GM21528 (cell line): ENCODE measurements around the gene ZNF519.
"Not testable (repeated sequence)": the region's sequence is repeated elsewhere in the genome, so short reads cannot be mapped to it uniquely, and the experiment has no call there.

Experiments used
- ATAC-seq: cut with Tn5 transposase; IDR thresholded peaks from one replicate; pipeline ENCODE4 v1.9.1; 2021; ENCODE audit warnings: mild to moderate bottlenecking, moderate library complexity; ENCODE audit not compliant: unreplicated experiment, low FRiP score

The ZNF519 gene

DNA sequence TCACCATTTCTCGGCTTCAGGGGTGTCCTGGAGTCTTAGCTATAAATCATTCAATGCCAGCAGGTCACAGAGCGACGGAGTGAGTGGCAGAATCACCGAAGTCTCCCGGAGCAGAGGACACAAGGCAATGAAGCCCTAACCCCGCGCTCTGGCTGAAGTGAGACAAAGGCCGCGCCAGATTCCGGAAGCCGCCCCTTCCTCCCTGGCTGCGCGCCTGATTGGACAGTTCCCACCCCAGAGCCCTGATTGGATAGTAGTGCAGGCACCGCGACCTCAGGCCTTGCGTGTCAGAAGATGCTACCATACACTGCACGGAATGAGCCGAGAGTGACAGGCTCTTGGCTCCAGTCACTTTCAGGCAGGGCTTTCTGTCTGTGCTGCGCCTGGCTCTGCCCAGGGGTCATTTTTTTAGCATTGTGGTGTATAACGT is at the start of gene ZNF519:
Gene ZNF519, minus strand, starts transcription at position 165 of the 430 bp plus-strand sequence. Its CDS starts 158 bp downstream, at position 7.
- ATAC-seq: peak; percentile 100

DNA sequence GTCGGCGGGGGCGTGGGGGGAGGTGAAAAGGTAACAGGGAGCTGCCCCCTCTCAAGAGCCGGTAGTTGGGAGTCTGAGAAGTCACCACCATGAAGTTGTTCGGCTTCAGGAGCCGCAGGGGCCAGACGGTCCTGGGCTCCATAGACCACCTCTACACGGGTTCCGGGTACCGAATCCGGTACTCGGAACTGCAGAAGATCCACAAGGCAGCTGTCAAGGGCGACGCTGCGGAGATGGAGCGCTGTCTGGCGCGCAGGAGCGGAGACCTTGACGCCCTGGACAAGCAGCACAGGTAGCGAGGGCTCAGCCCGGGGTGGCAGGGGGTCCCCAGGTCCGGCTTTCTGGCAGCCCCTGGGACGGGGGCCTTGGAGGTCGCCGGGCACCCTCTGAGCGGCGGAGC is 47.1 kb upstream of the ZNF519 start:
- ATAC-seq: no peak

DNA sequence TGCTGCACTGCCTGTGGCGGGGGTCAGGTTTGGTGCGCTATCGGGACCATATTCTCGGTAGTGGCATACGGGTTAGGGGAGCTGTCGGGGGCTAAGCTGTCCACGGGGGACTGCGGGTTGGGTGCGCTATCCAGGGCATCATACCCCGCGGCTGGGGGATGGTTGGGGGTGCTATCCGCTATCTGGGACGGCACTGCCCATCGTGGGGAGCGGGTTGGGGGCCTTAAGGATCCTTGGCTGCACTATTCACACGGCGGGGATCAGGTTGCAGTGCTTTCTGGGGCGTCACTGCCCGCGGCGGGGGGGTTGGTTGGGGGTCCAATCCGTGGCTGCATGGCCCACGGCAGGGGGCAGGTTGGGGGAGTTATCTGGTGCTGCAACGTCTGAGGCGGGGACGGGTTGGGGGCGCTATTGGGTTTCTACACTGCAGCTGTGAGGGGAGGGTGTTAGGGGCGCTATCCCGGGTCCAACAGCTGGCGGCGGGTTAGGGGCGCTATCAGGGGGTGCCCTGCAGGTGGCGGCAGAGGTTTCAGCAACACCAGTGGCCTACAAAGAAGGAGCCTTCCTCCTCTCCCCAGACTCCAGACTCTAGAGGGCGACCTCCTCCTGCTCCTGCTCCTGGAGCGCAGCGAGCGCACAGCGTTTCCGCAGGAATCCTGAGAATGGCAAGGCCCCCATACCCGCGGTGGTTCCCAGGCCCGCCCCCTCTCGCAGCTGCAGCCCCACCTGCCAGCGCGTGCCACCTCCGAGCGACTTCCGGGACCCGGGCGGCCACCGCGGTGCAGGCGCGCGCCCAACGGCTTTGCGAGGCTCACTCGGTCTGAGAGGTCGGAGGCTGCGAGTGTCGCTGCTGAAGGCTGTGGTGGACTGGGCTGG is 46.3 kb upstream of the ZNF519 start:
- peak; percentile 90 for ATAC-seq

DNA sequence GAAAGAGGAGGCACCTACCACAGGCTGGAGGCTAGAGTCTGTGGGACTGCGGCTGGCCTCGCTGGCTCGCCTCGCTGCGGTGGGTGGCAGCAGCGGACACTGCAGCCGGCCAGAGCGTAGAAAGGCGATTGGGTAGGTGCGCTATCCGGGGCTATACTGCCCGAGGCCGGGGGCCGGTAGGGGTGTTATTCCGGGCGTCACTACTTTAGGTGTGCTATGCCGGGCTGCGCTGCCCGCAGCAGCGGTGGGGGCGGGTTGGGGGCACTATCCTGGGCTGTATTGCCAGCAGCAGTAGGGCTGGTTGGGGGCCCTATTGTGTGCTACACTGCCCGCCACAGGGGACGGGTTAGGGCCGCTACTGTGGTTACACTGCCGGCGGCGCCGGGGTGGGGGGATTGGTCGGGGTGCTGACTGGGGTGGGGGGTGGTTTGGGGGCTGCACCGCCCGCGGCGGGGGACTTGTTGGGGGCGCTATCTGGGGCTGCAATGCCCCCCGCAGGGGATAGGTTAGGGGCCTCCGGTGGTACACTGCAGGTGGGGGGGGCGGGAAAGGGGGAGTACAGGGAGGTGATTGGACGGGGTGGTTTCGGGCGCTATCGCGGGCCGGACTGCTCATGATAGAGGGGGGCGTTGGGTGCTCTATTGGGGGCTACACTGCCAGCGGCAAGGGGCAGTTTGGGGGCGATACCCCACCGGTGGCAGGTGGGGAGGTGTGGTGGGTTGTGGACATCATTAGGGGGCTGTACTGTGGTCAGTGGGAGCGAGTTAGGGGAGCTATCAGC is 45.5 kb upstream of the ZNF519 start:
- not testable (repeated sequence) for ATAC-seq

DNA sequence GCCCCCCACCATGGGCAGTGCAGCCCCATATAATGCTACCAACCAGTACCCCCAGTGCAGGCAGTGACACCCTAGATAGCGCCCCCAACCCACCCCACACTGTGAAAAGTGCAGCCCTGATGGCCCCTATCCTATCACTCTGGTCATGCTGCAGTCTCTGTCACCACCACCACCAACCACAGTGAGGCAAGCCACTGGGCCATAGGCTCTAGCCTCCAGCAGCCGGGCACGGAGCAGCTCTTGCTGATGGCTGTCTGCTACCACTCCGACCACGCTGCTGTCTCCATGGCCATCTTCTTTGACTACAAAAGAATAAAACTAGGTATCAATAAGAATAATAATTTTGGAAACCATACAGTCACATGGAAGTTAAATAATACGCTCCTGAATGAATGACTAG is 43.2 kb upstream of the ZNF519 start:
- ATAC-seq: not testable (repeated sequence)

DNA sequence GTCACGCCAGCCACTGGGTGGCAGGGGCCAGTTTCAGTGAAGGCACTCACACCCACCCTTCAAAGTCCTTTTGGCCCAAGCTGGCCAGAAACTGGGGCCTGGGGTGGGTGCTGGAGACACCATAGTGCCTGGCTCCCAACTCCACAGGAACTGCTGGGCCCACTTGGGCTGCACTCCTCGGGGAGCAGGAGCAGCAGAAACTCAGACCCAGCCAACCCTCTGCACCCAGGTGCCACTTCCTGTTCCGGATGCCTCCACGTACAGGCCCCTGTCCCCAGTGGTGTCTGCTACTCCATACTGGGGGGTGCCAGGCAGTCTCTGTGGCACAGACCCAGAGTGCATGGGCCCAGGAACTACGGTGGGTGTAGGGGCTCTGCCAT is 42.5 kb upstream of the ZNF519 start:
- no peak for ATAC-seq

DNA sequence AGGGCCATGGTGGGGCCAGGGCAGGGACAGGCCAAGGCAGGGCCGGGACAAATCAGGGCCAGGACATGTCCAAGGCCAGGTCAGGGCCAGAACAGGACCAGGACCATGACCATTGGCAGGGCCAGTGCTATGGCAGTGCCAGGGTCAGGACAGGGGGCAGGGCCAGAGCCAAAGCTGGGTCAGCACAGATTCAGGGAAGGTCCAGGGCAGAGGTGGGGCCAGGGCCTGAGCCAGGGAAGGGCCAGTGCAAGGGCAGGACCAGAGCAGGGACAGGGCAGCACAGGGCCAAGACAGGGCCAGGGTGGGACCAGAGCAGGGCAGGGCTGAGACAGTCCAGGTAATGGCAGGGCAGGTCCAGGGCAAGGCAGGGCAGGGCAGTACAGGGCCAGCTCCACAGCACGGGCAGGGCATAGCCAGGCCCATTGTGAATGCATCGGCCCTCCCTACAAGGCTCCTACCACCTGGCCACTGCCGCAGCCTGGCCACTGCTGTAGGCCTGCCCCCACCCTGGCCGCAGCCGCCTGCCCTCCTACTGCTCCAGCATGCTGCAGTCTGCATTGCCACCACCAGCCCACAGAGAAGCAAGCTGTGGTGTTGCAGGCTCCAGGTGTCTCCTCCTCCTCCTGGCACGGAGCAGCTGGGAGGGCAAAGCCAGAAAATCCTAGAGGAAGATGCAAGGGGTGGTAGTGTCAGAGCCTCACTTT is 41.9 kb upstream of the ZNF519 start:
- ATAC-seq: not testable (repeated sequence)

DNA sequence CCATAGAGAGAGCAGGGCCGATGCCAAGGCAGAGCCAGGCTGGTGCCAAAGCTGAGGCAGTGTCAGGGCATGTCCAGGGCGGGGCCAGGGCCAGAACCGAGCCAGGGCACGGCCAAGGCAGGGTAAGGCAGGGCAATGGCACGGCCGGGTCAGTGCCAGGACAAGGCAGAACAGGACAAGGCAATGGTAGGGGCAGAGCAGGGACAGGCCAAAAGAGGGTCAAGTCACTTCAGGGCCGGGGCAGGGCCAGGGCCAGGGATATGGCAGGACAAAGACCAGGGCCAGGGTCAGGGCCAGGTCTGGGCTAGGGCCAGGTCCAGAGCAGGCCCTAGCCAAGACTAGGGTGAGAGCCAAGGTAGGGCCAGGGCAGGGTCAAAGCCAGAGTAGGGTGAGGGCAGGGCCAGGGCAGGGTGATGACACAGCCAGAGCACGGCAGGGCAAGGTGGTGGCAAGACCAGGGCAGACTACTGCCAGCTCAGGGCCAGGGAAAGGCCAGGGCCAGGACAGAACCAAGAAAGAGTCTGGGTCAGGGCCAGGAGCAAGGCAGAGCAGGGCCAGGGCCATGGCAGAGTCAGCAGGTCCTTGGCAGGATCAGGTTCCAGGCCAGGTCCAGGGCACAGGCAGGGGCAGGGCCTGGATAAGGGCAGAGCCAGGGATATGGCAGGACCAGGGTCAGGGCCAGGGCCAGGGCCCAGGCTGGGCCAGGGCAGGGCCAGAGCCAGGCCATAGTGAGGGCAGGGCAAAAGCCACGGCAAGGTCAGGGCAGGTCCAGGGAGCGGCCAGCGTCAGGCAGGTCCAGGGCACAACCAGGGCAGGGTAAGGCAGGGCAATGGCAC is 41.1 kb upstream of the ZNF519 start:
- ATAC-seq: not testable (repeated sequence)

DNA sequence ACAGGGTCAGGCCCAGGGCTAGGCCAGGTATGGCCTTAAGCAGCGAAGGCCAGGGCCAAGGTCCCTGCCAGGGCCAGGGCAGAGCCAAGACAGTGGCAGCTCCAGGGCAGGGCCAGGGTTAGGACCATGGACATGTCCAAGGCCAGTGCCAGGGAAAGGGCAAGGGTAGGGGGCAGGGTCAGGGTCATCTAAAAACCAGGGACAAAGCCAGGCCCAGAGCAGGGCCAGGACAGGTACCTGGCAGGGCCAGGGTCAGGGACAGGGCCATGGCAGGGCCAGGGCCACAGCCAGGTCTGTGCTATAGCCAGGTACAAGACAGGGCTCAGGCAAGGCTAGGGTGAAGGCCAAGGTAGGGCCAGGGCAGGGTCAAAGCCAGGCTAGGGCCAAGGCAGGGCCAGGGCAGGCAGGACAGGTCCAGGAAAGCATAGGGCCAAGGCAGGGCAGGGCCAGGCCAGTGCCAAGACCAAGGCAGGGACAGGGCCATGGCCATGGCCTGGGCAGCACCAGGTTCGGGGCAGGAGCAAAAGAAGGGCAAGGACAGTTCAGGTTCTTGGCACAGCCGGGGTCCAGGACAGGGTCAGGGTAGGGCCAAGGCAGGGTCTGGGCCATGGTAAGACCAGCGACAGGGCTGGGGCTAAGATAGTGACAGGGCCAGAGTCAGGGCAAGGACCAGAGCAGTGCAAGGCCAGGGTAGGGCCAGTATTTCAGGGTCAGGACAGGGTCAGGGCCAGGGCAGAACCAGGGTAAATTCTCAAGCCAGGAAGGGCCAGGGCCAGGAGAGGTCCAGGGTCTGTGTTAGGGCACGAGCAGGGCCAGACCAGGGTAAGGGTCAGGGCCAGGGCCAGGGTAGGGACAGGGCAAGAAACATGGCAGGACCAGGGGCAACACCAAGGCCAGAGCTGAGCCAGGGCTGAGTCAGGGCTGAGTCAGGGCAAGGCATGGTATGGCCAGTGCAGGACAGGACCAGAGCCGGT is 40.2 kb upstream of the ZNF519 start:
- not testable (repeated sequence) for ATAC-seq

DNA sequence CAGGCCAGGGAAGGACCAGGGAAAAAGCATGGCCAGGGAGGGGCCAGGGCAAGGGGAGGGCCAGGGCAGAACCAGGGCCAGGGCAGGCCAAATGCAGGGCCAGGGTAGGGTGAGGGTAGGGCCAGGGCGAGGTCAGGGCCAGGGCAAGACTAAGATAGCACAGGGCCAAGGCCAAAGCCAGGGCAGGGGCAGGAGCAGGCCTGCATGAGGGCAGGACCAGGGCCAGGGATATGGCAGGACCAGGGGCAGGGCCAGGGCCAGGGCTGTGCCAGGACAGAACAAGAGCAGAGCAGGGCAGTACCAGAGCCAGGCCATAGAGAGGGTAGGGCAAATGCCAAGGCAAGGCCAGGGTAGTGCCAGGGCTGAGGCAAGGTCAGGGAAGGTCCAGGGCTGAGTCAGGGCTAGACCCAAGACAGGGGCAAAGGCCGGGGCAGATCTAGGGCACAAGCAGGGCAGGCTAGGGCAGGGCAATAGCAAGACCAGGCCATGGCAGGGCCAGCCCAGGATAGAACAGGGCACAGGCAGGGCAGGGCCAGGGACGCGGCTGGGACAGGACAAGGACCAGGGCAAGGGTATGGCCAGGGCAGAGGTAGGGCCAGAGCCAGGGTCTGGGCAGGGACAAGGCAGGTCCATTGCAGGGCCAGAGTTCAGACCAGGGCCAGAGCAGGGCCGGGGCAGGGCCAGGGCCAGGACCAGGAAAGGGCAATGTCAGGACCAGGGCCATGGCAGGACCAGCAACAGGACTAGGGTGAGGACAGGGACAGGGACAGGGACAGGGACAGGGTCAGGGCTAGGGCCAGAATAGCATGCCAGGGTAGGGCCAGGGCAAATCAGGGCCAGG is 39.3 kb upstream of the ZNF519 start:
- not testable (repeated sequence) for ATAC-seq

DNA sequence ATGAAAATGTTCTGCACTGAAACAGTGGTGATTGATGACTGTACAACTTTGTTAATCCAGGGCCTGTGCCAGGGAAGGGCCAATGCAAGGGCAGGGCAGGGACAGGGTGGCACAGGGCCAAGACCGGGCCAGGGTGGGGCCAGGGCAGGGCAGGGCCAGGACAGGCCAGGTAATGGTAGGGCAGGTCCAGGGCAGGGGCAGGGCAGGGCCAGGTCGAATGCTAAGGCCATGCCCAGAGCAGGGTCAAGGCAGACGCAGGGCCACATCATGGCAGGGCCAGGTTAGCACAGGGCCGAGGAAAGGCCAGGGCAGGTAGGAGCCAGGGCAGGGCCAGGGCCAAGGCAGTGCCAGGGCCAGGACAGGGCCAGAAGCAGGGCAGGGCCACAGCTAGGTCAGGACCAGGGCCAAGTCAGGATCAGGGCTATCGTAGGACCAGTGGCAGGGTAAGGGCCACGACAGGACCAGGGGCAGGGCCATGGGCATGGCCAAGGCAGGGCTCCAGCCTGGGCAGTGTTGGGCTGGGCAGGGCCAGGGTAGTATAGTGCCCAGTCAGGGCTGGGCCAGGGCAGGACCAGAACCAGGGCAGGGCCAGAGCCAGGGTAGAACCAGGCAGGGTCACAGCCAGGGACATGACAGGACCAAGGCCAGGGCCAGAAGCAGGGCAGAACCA is 38.3 kb upstream of the ZNF519 start:
- not testable (repeated sequence) for ATAC-seq

DNA sequence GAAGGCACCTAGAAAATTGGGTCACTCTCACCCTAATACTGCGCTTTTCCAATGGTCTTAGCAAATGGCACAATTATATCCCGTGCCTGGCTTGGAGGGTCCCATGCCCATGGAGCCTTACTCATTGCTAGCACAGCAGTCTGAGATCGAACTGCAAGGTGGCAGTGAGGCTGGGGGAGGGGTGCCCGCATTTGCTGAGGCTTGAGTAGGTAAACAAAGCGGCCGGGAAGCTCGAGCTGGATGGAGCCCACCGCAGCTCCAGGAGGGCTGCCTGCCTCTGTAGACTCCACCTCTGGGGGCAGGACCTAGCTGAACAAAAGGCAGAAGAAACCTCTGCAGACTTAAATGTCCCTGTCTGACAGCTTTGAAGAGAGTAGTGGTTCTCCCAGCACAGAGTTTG is 30.7 kb upstream of the ZNF519 start:
- ATAC-seq: not testable (repeated sequence)

DNA sequence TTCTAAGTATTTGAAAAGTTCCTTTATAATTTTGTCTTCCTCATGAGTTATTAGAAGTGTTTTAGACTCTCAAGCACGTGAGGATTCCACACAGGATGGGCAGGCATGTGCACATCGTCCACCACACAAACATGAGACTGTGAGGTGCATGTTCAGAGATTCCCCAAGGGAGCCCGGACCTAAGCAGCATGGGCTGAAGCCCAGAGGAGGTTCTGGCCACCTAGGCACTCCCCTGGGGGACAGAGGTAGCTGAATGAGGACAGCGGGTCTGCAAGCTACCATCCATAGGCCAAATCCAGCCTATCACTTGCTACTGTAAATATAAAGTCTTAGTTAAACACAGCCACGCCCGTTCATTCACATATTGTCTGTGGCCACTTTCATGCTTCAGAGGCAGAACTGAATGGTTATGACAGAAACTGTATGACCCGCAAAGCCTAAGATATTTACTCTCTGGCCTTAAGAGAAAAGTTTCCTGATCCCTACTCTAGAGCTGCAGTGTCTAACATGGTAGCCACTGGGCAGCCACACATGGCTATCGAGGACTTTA is 19.4 kb upstream of the ZNF519 start:
- not testable (repeated sequence) for ATAC-seq

DNA sequence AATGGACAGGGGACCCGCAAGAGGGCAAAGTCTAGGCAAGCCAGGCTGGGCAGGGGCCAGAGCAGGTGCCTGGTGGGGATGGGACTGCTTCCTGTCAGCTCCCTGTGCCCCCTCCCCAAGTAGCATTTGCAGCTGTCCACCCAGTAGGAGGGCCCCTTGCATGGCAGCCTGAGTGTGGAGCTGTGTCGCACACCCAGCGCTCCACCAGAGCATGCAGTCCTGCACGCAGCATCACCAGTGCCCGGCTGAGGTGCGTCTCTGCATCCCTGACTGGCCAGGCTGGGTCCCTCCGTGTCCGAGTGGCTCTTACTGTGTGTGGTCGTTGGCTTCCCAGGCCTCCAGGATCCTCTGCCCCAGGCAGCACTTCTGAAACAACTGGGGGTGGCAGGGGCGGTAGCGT is 18.5 kb upstream of the ZNF519 start:
- ATAC-seq: not testable (repeated sequence)

DNA sequence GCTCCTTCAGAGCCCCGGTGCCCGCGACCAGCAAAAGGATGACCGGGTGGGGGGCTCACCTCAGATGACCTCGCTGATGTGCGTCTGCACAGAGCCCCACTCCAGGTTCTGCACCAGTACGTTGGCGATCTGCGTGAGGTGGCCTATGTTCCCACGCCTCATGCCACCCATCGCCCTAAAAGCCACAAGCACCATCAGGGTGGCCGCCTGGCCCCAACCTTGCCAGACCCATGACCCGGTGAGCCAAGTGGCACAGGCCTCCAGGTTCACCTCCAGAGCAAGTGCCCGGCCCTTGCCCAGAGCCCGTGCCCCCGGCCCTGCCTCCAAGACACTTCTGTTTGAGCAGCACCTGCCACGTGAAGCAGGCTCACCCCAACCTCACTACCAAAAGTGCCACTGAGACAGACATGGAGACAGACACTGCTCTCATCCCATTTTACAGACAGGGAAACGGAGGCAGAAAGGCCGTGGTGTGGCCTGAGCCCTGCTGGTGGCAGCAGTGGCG is 17.7 kb upstream of the ZNF519 start:
- ATAC-seq: not testable (repeated sequence)

DNA sequence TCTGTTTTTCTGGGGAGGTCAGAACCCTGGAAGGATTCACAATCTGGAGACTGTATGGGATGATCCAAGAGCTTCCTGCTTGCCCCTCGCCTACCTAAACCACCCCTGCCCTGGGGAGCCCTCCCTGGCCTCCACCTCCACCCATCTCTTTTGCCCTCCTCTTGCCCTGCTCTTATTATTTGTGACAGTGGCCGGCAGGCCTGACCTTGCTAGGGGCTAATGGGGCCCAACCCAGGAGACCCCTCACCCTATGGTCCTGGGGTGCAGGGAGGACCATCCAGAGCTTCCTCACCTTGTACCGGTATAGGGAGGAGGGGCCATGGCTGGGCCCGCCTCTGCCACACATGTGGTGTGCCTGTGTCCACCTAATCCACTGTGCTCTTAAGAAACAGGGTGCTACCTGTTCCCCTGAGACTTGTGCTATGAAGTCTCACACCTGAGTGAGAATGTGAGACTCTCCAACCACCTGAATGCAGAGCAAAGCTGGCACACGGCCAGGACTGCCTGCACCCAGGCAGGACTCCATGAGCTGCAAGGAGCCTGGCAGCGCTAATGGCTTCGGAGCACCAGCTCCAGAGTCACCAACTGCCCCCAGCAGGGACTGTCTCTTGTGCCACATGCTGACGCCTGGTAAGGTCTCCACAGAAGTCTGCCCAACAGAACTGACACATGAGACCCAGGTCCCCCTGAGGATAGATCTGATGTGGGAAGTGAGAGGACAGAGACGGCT is 17.1 kb upstream of the ZNF519 start:
- ATAC-seq: not testable (repeated sequence)
